ENCODE data around the gene AKAP8L. TPM values are rescaled to one million over a fixed set of nuclear protein-coding genes. Genes with fewer than 3 reads are reported as not detected.

Gene AKAP8L
- total and polyA plus RNA-seq, 11 donors = 43.3 to 72.2 (median 60.1) TPM

DNA sequence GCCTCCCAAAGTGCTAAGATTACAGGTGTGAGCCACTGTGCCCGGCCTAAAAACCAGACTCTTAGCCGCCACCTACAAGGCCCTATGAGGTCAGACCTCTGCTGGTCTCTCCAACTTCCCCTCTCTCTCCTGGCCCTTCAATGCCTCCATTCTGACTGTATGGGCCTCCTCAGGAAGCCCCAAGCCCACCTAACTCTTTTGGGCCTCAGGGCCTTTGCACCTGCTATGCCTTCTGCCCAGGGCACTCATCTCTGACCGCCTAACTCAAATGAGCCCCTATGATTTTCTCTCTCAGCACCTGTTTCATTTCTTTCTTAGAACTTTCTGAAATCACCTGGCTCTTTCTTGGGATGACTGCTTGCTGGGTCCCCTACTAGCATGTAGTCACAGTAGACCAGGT, 24.5 kb upstream of the AKAP8L start:
- no peaks in the 10 kb centered on the region for H3K27me3 ChIP-seq
- peak overlapping the region in 5 of 12 donors; percentile 79 to 95 (median 90) for H3K27ac ChIP-seq
- ATAC-seq (no peak), DNase-seq (no peak)
- peaks cover 0 to 14% (median 0%) of the 10 kb centered on the region in 9 donors for H3K36me3 ChIP-seq
- H3K4me3 ChIP-seq = no peak overlapping the region
- peaks cover 0 to 45% (median 9%) of the 10 kb centered on the region in 12 donors for H3K4me1 ChIP-seq
- no peaks in the 10 kb centered on the region for H3K9me3 ChIP-seq
- intact Hi-C loops (cut with DNase I) = no loop called here
- 92 to 96% (median 95%) methylated on average over 3 of the region's 3 CpGs for WGBS, 4 donors
- no peak for TF ChIP-seq POLR2A (IDR thresholded peaks at IDR 0.05)
- TF ChIP-seq, protein P1, sequence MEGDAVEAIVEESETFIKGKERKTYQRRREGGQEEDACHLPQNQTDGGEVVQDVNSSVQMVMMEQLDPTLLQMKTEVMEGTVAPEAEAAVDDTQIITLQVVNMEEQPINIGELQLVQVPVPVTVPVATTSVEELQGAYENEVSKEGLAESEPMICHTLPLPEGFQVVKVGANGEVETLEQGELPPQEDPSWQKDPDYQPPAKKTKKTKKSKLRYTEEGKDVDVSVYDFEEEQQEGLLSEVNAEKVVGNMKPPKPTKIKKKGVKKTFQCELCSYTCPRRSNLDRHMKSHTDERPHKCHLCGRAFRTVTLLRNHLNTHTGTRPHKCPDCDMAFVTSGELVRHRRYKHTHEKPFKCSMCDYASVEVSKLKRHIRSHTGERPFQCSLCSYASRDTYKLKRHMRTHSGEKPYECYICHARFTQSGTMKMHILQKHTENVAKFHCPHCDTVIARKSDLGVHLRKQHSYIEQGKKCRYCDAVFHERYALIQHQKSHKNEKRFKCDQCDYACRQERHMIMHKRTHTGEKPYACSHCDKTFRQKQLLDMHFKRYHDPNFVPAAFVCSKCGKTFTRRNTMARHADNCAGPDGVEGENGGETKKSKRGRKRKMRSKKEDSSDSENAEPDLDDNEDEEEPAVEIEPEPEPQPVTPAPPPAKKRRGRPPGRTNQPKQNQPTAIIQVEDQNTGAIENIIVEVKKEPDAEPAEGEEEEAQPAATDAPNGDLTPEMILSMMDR (IDR thresholded peaks at IDR 0.05) = no peak

DNA sequence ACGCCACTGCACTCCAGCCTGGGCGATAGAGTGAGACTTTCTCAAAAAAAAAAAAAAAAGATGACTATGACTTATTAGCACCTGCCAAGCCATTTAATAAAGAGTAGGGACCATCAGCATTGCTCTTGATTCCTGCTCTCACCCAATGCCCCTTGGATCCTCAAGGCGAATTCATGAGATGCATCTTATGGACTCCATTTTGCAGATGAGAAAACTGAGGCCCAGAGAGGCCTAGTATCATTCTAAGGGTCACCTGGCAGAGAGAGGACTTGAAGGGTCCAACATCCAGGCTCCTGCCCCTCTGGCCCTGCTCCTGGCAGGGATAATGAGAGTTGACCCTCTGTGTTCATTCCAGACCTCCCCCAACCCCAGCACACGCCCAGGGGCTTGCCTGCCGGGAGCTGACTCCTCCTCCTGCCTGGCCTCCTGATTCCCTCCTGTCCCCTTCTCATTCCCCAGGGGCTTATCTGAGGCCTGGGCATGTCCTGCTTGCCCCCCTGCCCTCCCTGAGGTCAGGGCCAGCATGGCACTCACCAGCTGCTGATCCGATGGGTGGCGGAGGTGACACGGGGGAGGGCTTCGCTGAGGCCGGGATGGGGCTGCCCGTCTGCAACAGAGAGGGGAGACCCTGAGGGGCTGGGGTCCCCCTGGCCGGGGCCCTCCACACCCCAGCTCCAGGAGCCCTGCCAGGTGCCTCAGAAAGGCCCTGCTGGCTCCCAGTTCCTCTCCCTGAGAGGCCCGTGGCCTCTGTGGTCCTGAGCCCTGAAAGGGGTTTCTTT, 23.5 kb upstream of the AKAP8L start:
- intact Hi-C loops (cut with DNase I) = no loop called here

DNA sequence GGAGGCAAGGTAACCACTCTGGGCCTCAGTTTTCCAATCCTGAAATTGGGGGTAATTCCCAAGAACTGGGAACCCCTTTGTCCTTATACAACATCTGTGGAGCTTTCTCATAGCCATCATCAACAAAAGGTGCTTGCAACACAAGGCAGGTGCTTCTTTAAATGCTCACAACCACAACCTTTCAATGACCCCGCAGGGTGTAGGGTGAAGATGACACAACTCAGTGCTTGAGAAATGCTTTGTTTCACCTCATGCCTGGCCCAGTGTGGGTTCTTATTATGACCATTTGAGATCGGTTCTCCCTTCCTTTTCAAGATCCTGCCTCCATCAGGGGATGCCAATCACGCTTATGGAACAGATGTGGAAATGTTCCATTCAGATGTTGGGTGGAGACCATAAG, 22.5 kb upstream of the AKAP8L start:
- H3K27ac ChIP-seq = no peak overlapping the region
- H3K9me3 ChIP-seq = no peaks in the 10 kb centered on the region
- peaks cover 0 to 40% (median 9%) of the 10 kb centered on the region in 12 donors for H3K4me1 ChIP-seq
- intact Hi-C loops (cut with DNase I) = no loop called here
- TF ChIP-seq POLR2A (IDR thresholded peaks at IDR 0.05) = no peak
- TF ChIP-seq, protein P1 (IDR thresholded peaks at IDR 0.05) = no peak
- H3K36me3 ChIP-seq = peaks cover 0 to 22% (median 3%) of the 10 kb centered on the region in 9 donors
- H3K4me3 ChIP-seq = no peak overlapping the region
- 85 to 90% (median 86%) methylated on average over 3 of the region's 3 CpGs for WGBS, 4 donors
- no peak for DNase-seq
- no peak for ATAC-seq
- H3K27me3 ChIP-seq = no peaks in the 10 kb centered on the region

More for the DNA sequence above, 23.5 kb upstream of the AKAP8L start:
- Histone ChIP-seq H3K4me3 (no peak overlapping the region), H3K27ac (no peak overlapping the region), H3K9me3 (no peaks in the 10 kb centered on the region), H3K4me1 (peaks cover 0 to 45% (median 9%) of the 10 kb centered on the region in 12 donors), H3K36me3 (peaks cover 0 to 16% (median 0%) of the 10 kb centered on the region in 9 donors), H3K27me3 (no peaks in the 10 kb centered on the region)
- ATAC-seq (no peak), DNase-seq (no peak)
- no peak for TF ChIP-seq POLR2A (IDR thresholded peaks at IDR 0.05)
- TF ChIP-seq, protein P1 (IDR thresholded peaks at IDR 0.05) = no peak
- 78 to 84% (median 81%) methylated on average over 11 to 13 of the region's 13 CpGs for WGBS, 4 donors

DNA sequence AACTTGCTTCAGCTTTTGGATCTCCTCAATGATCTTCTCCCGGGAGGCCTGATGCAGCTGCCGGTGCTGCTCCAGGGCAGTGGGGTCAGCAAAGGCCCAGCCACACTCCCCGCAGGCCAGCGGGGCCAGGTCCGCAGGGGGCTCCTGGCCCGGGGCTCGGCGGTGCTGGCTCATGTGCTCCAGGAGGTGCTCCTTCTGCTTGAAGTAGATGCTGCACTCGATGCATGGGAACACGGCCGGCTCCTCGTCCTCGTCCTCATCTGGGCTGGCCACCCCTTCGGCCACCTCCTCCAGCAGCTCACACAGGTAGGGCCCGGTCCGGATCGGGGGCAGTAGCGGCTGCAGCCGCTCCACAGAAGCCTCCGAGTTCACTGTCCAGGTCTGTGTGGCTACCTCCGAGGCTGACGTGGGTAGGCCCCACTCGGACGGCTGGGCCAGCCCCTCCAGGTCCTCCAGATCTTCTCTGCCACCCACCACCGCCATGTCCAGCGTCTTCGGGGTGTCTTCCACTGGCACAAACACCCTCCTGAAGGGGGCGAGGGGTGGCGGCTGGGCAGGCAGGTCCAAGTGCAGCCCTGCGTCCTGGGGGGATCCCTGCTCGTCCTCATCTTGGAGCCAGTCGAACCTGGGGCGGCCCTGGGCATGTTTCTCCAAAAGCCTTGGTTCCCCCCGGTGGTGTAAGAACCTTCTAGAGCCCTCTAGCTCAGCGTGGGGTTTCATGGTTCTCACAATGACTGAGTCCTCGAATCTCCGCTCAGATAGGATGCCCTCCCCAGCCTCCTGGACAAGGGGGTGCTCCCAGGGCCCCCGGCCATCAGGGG, 21.2 kb upstream of the AKAP8L start:
- H3K4me1 ChIP-seq = peaks cover 0 to 27% (median 6%) of the 10 kb centered on the region in 12 donors
- H3K27me3 ChIP-seq = no peaks in the 10 kb centered on the region
- no peak overlapping the region for H3K27ac ChIP-seq
- intact Hi-C loops (cut with DNase I) = no loop called here
- peak in 1 of 5 donors; percentile 65 for DNase-seq
- H3K36me3 ChIP-seq = peaks cover 0 to 22% (median 4%) of the 10 kb centered on the region in 9 donors
- H3K4me3 ChIP-seq = no peak overlapping the region
- no peak for ATAC-seq
- WGBS, 4 donors = 88 to 92% (median 91%) methylated on average over 16 to 38 of the region's 38 CpGs
- no peak for TF ChIP-seq POLR2A (IDR thresholded peaks at IDR 0.05)
- TF ChIP-seq, protein P1 (IDR thresholded peaks at IDR 0.05) = no peak
- H3K9me3 ChIP-seq = no peaks in the 10 kb centered on the region

Data from heart left ventricle (tissue), 16 donors.